Measurements from ENCODE around the gene CD164L2.

GRCh38 chr1:27363766-27364695 is 19.1 kb downstream of the CD164L2 start:
- TF ChIP-seq POLR2A (IDR thresholded peaks at IDR 0.05), result no peak
- TF ChIP-seq, protein P1, sequence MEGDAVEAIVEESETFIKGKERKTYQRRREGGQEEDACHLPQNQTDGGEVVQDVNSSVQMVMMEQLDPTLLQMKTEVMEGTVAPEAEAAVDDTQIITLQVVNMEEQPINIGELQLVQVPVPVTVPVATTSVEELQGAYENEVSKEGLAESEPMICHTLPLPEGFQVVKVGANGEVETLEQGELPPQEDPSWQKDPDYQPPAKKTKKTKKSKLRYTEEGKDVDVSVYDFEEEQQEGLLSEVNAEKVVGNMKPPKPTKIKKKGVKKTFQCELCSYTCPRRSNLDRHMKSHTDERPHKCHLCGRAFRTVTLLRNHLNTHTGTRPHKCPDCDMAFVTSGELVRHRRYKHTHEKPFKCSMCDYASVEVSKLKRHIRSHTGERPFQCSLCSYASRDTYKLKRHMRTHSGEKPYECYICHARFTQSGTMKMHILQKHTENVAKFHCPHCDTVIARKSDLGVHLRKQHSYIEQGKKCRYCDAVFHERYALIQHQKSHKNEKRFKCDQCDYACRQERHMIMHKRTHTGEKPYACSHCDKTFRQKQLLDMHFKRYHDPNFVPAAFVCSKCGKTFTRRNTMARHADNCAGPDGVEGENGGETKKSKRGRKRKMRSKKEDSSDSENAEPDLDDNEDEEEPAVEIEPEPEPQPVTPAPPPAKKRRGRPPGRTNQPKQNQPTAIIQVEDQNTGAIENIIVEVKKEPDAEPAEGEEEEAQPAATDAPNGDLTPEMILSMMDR (IDR thresholded peaks at IDR 0.05), result no peak

Measured in transverse colon (tissue), 3 donors.